GM18507 (cell line): Measurements from ENCODE around the gene CATSPER3.

ENCODE experiments used
- DNase-seq: peaks from one replicate; pipeline ENCODE4 v3.0.0; 2011; ENCODE audit warnings: low read depth; ENCODE audit not compliant: insufficient read length; ENCODE audit errors: extremely low spot score
- FAIRE-seq: peaks from 2 replicates; lab custom pipeline; 2011; peaks lifted over from hg19 to GRCh38; lab: Jason Lieb, UNC

The CATSPER3 gene

DNA sequence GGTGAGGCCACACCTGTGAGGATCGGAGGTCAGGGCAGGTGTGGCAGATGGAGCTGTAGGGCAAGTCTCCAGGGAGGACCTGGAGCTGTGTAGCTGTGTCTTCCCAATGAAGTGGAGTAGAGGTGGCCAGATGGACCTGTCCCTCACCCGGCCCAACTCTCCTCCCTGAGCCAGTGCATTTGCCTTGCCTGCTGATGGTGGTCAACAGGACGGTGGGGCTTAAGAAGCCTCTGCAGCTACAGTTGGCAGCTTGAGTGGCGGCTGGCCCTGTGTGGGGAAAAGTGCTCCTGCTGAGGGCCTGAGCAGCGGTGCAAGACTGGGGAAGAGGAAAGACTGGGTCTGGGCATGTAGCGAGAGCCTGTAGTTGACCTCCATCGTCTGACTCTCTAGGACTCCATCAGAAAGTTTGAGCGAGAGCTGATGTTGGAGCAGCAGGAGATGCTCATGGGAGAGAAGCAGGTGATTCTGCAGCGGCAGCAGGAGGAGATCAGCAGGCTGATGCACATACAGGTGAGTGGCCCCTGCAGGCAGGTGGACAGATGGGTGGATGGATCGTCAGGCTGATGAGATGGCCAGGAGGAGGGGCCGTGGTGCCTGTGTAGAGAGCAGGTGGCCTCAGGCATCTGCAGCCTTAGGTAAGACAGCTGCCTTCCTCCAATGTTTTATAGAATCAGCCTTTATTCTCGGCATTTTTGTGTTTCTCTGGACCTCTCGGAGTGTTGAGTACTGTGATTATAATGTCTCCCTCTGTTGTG, 41.5 kb downstream of the CATSPER3 start:
- DNase-seq = no peak
- FAIRE-seq = no peak

DNA sequence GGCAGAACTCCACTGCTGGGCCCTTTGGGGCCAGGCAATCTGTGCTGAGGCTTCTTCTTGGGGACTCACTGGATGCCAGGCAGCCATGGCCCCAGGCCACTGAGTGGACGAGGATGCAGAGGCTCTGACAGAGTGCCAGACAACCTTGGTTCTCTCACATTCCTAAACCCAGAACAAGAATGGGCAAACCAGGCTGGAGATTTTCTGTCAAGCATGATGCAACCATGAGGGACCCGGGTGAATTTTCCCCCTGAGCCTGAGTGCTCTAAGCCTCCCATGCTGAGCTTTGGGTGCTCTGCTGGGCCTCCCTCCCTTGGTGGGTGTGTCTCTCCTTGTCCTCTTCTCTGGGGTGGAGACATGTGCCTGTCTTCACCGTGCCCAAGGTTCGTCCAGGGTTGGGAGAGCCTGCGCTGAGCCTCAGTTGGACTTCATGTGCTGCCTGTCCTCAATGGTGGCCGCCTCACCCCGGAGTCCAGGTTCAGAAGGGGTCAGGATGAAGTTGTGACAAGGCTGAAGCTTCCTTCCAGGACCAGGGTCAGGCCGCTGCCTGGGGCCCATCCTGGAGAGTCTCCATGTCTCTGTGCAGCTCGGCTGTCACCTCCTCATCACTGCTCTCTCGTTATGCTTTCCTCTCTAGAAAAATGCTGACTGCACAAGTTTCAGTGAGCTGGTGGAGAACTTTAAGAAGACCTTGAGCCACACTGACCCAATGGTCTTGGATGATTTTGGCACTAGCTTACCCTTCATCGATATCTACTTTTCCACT, 42.2 kb downstream of the CATSPER3 start:
- no peak for DNase-seq
- no peak for FAIRE-seq

DNA sequence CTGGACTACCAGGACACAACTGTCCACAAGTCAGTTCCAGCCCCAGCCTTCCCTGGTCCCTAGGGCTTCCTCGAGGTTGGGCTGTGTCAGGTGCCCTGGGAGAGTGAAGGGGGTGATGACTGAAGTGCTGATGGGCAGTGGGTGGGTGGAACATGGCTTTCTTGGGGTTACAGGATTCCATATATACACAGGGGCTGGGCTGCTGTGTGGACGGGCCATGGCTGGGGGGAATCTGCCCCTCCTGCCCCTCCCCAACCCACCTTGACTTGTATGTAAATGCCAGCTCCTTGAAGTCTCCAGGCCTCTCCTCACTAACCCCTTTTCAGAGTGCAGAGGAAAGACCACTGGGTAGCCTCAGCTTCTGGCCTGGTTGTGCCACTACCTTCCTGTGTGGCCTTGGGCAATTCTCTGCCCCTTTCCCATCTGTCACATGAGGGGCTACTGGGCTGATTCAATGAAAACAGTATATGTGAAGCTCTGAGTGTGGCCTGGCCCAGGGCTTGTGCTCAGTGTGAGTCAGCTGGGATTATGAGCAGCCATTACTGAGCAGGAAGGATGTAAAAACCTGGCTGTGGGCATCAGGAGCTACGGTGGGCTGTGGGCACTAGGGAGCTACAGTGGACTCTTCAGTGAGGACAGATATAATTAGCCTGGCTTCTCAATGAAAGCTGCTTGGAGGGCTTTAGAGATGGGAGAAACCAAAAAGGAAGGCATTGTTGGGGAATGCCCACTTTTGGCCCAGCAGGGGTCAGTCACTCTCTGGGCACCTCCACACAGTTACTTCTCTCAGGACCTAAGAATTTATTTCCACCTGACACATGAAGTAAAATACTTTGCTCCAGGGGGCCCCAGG, 43.0 kb downstream of the CATSPER3 start:
- no peak for DNase-seq
- FAIRE-seq = no peak

DNA sequence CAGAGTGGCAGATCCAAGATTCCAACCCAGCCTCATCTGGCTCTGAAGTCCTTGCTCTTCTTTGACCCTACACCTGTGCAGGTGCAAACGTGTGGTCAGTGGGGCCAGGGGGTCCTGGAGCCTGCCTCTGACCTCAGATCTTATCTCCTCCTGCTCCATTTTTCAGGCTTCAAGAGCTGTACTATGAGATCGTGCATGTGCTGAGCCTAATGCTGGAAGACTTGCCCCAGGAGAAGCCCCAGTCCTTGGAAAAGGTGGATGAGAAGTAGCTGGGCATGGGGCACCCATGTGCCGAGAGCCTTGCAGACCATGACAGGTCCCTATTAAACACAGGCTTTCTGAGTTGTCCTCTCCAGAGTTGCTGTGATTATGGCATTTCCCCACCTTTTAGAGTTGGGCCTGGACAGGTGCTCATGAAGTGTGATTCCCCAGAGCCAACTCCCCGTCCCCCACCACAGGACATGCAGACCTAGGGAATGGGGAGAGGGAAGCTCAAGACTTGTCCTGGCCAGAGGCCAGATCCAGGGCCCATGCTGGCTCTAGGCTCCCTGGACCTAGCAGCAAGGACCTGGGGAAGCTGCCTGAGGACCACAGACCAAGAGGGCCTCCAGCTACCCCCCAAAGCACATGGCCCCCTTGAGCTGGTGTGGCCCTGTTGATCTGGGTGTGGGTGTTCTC, 43.8 kb downstream of the CATSPER3 start:
- DNase-seq = no peak
- FAIRE-seq = no peak

DNA sequence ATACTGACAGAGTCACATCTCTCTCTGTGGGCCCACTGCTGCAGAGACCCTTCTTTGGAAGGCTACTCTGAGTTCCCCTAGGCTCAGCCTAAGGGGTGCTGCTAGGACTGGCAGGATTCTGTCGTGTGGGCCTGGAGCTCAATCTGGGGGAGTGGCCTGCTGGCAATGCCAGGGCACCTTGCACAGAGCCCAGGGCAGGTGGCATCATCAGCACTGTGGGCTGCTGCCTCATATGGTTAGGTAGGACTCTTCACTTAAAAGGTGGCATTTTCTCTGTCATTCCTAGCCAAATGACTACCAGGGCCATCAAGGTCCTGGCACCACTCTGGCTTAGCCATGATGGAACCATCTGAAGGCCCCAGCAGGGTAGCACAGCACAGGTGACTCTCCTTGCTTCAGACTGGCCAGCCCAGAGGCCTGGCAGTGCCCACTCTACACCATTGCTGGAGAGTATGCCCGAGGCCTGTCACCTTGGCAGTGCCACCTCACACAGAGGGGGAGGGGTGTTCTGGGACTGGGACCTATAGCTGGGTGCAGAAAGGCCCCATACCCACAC, 44.4 kb downstream of the CATSPER3 start:
- no peak for FAIRE-seq
- DNase-seq = no peak

DNA sequence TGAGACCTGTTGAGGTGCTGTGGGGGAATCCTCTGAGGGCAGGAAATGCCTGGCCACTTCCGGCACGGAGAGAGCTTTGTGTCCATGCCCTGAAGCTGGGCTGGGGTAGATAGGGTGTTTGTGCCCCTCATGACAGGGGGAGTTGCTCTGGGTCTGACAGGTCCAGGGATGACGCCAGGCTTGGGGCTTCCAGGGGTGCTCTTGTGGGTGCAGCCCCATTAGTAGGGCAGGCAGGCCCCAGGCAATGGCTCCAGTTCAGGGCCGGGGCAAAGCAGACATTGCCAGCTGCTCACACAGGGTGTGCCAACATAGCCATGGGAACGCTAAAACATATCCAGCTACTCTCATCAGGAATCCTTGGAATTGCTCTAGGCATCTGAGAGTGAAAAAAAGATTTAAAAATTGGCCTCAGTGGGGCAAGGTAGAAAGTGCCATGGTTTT, 45.3 kb downstream of the CATSPER3 start:
- FAIRE-seq (no peak), DNase-seq (no peak)

DNA sequence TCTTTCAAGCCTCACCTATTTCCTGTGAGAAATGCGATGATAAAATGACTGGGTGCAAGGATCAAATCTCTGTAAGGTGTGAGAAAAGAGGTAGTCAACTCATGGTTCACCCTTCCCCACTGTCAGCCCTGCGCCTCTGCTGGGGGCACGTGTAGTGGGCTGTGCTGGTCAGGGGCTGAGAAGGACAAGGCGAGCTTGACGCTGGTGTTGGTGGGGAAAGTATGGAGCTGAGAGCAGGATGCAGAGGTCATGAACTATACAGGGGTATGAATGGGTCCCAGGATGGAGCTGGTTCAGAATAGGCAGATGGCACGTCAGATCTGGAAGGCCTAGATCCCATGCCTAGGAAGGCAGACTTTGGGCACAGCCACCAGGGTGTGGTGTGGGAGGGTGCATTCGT, 45.7 kb downstream of the CATSPER3 start:
- no peak for DNase-seq

DNA sequence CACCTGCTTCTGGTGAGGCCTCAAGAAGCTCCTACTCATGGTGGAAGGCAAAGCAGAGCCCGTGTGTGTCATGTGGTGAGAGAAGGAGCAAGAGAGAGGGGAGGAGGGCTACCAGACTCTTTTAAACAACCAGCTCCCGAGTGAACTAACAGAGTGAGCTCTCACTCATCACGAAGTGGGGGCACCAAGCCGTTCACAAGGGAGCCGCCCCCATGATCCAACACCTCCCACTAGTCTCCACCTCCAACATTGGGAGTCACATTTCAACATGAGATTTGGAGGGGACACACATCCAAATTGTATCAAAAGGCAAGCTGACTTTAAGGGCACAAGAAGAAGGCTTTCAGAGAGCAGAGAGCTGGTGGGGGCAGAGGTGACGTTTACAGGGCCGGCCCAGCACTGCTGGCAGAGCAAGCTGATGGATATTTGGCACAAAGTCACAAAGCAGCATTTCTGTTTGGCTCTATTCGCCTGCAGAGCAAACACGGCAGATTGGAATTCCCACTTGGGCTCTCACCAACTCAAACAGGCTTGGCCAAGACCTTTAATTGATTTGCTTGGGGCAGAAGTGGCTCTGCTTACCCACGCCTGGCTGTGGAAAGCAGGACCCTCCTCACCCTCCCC, 46.4 kb downstream of the CATSPER3 start:
- DNase-seq (no peak), FAIRE-seq (no peak)

More for the DNA sequence above, 45.7 kb downstream of the CATSPER3 start:
- no peak for FAIRE-seq

DNA sequence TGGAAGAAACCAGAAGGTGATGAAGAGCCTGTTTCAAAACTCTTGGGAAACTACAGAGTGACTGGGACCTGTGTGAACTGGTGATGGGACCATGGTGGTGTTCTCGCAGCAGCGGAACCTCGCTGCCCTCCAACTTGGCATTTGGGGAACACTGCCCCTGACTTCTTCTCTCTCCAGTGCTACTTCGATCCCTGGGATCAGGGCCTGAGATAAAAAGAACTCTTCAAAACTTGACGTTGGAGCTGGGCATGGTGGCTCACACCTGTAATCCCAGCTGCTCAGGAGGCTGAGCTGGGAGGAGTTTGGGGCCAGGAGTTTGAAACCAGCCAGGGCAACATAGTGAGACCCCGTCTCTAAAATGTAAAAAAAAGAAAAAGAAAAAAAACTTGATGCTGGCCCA, 48.2 kb downstream of the CATSPER3 start:
- FAIRE-seq (no peak), DNase-seq (no peak)

DNA sequence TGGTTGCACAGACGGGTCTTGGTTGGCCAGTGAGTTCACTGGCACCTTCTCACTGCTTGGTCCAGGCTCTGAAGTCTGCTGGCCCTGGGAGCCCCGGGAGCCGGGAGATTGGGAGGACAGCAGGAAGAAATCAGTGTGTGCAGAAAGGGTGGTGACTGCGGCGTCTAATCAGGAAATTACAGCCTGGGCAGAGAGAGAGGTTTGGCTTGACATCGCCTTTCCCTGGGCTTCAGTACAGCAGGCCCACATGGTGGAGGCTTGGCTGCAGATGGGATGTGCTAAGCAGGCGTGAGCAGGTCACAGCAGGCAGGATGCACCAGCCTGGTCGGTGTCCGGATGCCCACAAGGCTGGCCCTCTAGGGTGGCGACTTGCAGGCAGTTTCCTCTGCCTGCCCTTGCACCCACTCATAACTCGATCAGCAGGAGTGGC, 49.2 kb downstream of the CATSPER3 start:
- DNase-seq (no peak), FAIRE-seq (no peak)

DNA sequence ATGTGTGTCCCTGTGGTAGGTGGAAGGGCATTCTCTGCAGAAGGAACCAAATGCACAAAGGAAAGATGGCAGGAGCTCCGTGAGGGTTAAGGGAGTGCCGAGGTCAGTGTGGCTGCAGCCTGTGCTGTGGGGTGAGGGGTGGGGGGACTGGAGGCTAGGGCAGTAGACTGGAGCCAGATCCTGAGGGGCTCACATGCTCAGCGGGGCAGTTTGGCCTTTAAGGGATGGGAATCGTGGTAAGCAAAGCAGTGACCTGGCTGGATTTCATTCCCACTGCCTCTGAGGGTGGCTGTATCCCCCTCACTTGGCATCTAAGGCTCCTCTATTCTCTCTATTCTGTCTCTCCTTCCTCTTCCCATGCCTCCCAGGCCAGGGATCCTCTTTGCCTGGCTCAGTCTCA, 50.8 kb downstream of the CATSPER3 start:
- no peak for FAIRE-seq
- DNase-seq = no peak

DNA sequence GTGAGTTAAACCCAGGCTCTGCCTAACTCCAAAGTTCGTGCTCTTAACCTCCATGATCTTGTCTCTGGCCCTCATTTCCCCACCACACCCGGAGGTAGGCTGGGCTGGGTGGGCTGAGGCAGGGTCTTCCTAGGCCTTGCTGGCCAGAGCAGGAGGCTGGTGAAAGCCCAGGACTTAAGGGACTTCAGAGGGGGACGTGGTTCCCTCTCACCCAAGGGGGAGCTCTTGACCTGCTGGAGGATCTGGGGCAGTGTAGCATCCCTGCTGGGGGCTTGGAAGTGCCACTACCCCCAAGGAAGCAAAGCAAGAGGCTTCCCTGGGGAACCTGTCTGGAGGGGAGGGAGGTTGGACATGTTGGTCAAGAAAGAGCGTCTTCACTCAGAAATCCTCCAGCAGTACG, 51.6 kb downstream of the CATSPER3 start:
- DNase-seq (no peak), FAIRE-seq (no peak)

DNA sequence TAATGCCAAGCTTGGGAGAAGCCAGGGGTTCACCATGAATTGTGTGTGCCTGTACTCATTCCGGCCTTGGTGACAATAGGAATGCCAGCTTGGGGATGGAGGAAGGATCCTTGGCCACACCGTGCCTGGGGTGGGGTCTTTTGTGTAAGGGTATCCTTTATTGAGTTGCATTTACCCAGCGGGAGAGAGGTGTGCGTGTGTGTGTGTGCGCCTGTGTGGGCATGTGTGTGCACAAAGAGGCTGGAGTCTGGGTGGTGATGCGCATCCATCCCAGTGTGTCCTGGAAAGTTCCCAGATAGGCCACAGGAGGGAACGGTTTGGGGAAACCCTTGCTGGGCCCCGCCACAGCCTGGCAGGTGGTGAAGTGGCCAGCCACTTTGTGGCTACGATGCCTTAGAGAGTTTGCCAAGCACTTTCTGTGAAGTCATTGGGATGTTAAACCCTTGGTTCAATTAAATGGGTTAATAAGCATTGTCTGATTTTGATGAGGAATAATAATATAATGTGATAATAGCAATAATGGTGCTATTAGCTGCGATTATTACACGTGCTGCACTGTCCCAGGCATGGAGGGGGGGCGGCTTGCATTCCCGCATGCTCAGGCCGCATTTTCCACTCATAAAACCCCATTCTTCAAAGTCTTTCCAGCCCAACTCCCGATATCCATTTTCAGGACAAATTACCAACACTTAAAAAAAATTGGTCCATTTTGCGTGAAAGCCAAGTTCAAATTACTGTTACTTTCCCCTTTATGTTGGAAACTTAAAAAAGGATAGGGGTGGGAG, 52.6 kb downstream of the CATSPER3 start:
- DNase-seq = no peak
- no peak for FAIRE-seq

DNA sequence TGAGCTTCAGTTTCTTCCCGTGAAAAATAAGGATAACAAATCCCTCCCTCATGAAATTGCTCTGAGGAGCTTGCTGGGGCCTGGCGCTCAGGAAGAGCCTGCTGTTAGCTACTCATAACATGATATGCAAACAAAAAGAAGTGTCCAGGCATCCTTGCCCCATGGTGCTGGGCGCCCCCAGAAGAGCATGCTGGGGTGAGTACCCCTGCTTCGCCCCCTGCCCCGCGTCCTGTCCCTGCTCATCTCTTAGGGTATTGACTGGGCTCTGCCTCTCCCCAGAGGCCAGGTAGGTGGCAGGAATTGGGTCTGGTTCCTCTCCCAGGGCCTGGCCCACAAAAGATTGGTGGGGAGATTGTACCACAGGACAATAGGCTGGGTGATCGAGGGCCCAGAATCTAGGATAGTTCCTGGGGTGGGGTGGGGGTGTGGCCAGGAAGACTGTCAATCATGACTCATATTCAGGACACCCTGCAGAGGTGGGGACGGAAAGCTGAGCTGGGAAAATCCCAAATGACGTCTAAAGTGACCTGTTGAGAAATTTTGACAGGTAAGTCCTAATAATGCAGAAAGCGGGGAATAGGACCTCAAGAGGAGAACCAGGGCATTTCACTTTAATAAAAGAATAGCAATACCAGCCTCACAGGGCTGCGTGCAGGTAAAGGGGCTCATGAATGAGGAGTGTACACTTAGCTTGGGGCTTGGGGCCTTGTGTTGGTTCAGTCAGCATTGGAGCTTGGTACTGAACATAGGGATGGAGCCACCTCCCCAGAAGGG, 57.4 kb downstream of the CATSPER3 start:
- FAIRE-seq (no peak), DNase-seq (no peak)

DNA sequence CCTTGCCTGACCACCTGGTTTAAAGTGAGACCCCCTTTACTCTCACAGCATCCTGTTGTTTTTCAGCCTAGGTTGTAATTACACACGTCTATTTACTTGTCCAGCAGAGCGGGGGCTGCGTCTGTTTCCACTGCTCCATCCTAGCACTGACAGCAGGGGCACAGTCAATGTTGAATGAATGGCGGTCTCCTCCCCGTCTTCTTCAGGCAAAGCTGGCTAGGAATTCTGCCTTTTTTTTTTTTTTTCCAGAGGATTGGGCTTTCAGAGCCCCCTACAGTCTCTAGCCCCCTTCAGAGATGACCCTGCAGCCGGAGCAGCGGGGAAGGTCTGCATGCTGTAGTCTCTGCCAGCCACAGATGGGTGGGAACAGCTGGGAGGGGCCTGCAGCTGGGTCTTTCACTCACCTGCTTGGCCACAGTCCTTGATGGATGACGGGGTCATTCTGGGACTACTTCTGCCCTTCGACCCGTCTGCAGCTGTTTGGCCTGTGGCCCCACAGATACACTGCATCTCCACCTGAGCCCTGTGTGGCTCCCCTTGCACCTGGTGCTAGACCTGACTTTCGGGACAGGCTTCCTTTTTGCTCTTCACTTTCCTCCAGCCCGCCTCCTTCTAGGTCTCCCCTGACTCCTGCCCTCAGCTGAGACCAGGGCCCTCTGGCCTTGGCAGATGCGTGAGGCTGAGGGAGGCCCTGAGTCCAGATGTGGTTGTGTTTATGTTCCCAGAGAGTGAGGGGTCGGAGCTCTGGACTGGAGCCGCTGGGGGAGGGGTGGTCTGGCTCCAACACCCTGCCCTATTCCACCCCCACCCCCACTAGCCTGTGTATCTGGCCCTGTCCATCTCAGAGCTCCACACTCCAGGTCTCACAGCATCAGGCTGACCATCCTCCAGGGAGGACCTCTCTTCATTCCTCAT, 58.3 kb downstream of the CATSPER3 start:
- DNase-seq (no peak), FAIRE-seq (no peak)

DNA sequence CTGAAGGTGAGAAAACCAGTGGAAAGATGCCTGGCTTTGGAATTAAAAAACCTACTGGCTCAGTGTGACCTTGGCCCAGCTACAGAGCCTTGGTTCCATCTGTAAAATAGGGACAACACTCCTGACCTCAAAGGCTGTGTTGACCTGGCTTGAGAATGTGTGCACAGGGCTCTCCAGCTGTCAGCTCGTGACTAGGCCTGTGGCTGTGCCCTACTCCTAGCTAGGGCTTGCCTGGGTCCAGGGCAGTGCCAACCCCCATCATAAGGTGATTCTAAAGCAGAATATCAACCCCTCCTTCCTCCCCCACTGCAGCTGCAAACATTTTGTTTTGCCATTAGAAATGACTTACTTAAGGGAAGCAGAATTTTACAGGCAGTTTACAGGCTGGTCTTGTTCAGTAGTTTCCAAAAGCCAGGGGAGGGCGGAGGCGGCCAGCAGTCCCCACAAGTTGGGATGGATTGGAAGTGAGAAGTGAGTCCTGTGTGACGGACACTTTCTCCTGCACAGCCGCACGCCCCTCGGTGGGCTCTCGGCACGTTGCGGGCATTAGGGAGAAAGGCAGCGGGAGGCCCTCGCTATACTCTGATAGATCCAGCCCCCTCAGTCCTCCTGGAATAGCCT, 59.0 kb downstream of the CATSPER3 start:
- no peak for DNase-seq
- FAIRE-seq = no peak
